GM23338 (cell line): ENCODE results near the gene NDUFAF5. TPM values are rescaled to one million over a fixed set of nuclear protein-coding genes. Genes with fewer than 3 reads are reported as not detected.
A peak's percentile ranks its signal among the peaks of the same experiment; 100 is the strongest.

Experiments
- ATAC-seq: fragments of 200-7000 bp; cut with Tn5 transposase; 3 replicates; pipeline ENCODE4 v1.9.1; 2020
- DNase-seq: peaks from one replicate; pipeline ENCODE4 v3.0.0-alpha.2; 2015; ENCODE audit warnings: low spot score
- H2AFZ ChIP-seq: fragments of 200-600 bp; sonication (generic); 2 replicates; pipeline ENCODE4 v1.8.0; 2016; ENCODE audit warnings: antibody characterized with exemption, mild to moderate bottlenecking, moderate library complexity
- H3F3A ChIP-seq: fragments of 200-600 bp; sonication (generic); replicated peaks from 2 replicates; pipeline ENCODE4 v1.8.0; 2017; ENCODE audit warnings: antibody characterized with exemption, mixed run types, low read depth
- H3K27ac ChIP-seq: fragments of 200-600 bp; sonication (generic); 2 replicates; pipeline ENCODE4 v1.6.1; 2016; ENCODE audit warnings: low read depth
- H3K27me3 ChIP-seq: fragments of 200-600 bp; sonication (generic); 2 replicates; pipeline ENCODE4 v1.8.0; 2016; ENCODE audit warnings: mild to moderate bottlenecking, mixed run types, moderate library complexity; ENCODE audit not compliant: insufficient read depth
- H3K36me3 ChIP-seq: fragments of 200-600 bp; sonication (generic); 2 replicates; pipeline ENCODE4 v1.8.0; 2016; ENCODE audit warnings: mild to moderate bottlenecking; ENCODE audit not compliant: insufficient read depth
- H3K4me1 ChIP-seq: fragments of 200-600 bp; sonication (generic); 2 replicates; pipeline ENCODE4 v1.8.0; 2016; ENCODE audit warnings: mild to moderate bottlenecking, moderate library complexity; ENCODE audit not compliant: insufficient read depth
- H3K4me2 ChIP-seq: fragments of 200-600 bp; sonication (generic); 2 replicates; pipeline ENCODE4 v1.7.1; 2017; ENCODE audit warnings: mixed run types
- H3K4me3 ChIP-seq: fragments of 200-600 bp; sonication (generic); 2 replicates; pipeline ENCODE4 v1.6.1; 2016; ENCODE audit warnings: mixed run types
- H3K79me2 ChIP-seq: fragments of 200-600 bp; sonication (generic); replicated peaks from 2 replicates; pipeline ENCODE4 v1.8.0; 2017; ENCODE audit warnings: mild to moderate bottlenecking; ENCODE audit not compliant: insufficient read depth
- H3K9me2 ChIP-seq: fragments of 200-600 bp; sonication (generic); 2 replicates; pipeline ENCODE4 v1.8.0; 2017; ENCODE audit not compliant: insufficient read depth
- H4K20me1 ChIP-seq: fragments of 200-600 bp; sonication (generic); replicated peaks from 2 replicates; pipeline ENCODE4 v1.8.0; 2017; ENCODE audit warnings: mild to moderate bottlenecking; ENCODE audit not compliant: insufficient read depth
- H3K27ac Mint-ChIP-seq: 2 replicates; pipeline ENCODE4 v1.8.0; 2020; ENCODE audit warnings: inconsistent platforms, mild to moderate bottlenecking, moderate library complexity, mixed read lengths
- H3K27me3 Mint-ChIP-seq: 3 replicates; pipeline ENCODE4 v1.8.0; 2022; ENCODE audit warnings: low read depth, mild to moderate bottlenecking, moderate library complexity, mixed read lengths, inconsistent platforms; ENCODE audit not compliant: insufficient read depth, poor library complexity
- H3K36me3 Mint-ChIP-seq: 3 replicates; pipeline ENCODE4 v1.8.0; 2021; ENCODE audit warnings: low read depth, mild to moderate bottlenecking, inconsistent platforms, moderate library complexity, mixed read lengths
- H3K4me1 Mint-ChIP-seq: 3 replicates; pipeline ENCODE4 v1.8.0; 2020; ENCODE audit warnings: mild to moderate bottlenecking, inconsistent platforms, mixed read lengths
- H3K4me3 Mint-ChIP-seq: 3 replicates; pipeline ENCODE4 v1.8.0; 2021; ENCODE audit warnings: moderate library complexity, mild to moderate bottlenecking, inconsistent platforms, mixed read lengths
- H3K9me3 Mint-ChIP-seq: 3 replicates; pipeline ENCODE4 v1.8.0; 2020; ENCODE audit warnings: moderate library complexity, mild to moderate bottlenecking, inconsistent platforms, mixed read lengths
- CREB1 ChIP-seq: fragments of 250-450 bp; sonication (Bioruptor Pico); IDR thresholded peaks from 2 replicates; pipeline ENCODE4 v1.5.0; 2020; ENCODE audit warnings: low read depth, mild to moderate bottlenecking, moderate library complexity
- CTCF ChIP-seq, 2 experiments: fragments of 200-600 bp in 1 of 2; sonication (generic) in 1 of 2; conservative IDR thresholded peaks; 2 replicates each; pipeline versions ENCODE4 v1.5.1 to v1.6.1; 2016 to 2017; ENCODE audit warnings: antibody characterized with exemption in 2 of 2, low read depth in 2 of 2, mild to moderate bottlenecking in 2 of 2, moderate library complexity in 1 of 2
- ETS1 ChIP-seq: IDR thresholded peaks from 2 replicates; pipeline ENCODE4 v1.6.1; 2016; ENCODE audit warnings: antibody characterized with exemption
- EZH2 ChIP-seq: fragments of 200-600 bp; sonication (generic); IDR thresholded peaks from one replicate; pipeline ENCODE4 v1.8.0; 2017; ENCODE audit warnings: antibody characterized with exemption, mild to moderate bottlenecking, low read depth; ENCODE audit not compliant: unreplicated experiment
- EZH2phosphoT487 ChIP-seq: fragments of 200-600 bp; sonication (generic); IDR thresholded peaks from one replicate; pipeline ENCODE4 v1.8.1; 2018; ENCODE audit warnings: antibody characterized with exemption; ENCODE audit not compliant: unreplicated experiment
- JUNB ChIP-seq: IDR thresholded peaks from one replicate; pipeline ENCODE4 v1.6.1; 2016; ENCODE audit warnings: antibody characterized with exemption; ENCODE audit not compliant: unreplicated experiment
- NANOG ChIP-seq: IDR thresholded peaks from 2 replicates; pipeline ENCODE4 v1.6.1; 2016; ENCODE audit warnings: antibody characterized with exemption, borderline replicate concordance
- POLR2AphosphoS5 ChIP-seq: IDR thresholded peaks from 2 replicates; pipeline ENCODE4 v1.6.1; 2016; ENCODE audit warnings: antibody characterized with exemption, low read depth
- REST ChIP-seq: IDR thresholded peaks from one replicate; pipeline ENCODE4 v1.6.1; 2018; ENCODE audit warnings: antibody characterized with exemption; ENCODE audit not compliant: unreplicated experiment
- STAT1 ChIP-seq: IDR thresholded peaks from one replicate; pipeline ENCODE4 v1.6.1; 2016; ENCODE audit warnings: antibody characterized with exemption; ENCODE audit not compliant: unreplicated experiment
- ZNF114 ChIP-seq: fragments of 250-450 bp; sonication (Bioruptor Pico); IDR thresholded peaks from 2 replicates; pipeline ENCODE4 v1.5.0; 2020; ENCODE audit warnings: mild to moderate bottlenecking, moderate library complexity
- ZNF331 ChIP-seq: fragments of 250-450 bp; sonication (Bioruptor Pico); IDR thresholded peaks from 2 replicates; pipeline ENCODE4 v1.5.0; 2020; ENCODE audit warnings: low read depth, mild to moderate bottlenecking, moderate library complexity
- polyA plus RNA-seq: library from polyadenylated mRNA; unstranded; fragments of >200 nt; fragmentation: Nextera tagmentation; extraction: Ambion mirVana; gene quantifications from 2 replicates; pipeline ENCODE4 v1.2.1, GENCODE V29; 2016
- total RNA-seq: library from RNA; depleted of rRNA; stranded (reverse); fragments of >200 nt; shearing (Covaris generic); gene quantifications from 2 replicates; pipeline ENCODE4 v1.2.3, GENCODE V29; 2014

The NDUFAF5 gene
- total and polyA plus RNA-seq, 2 experiments from 2014 or later: 18.0 to 33.0 TPM

GRCh38 chr20:13856354-13856753 is 71.5 kb downstream of the NDUFAF5 start:
- H3K4me1 Mint-ChIP-seq: no peaks in the 10 kb centered on the region; the same call in 1 of the 3 replicates
- H3K27ac ChIP-seq: no peak overlapping the region
- no peaks in the 10 kb centered on the region for H3F3A ChIP-seq
- no peaks in the 10 kb centered on the region for H3K36me3 ChIP-seq
- no peaks in the 10 kb centered on the region for H3K36me3 Mint-ChIP-seq
- peaks cover 10% of the 10 kb centered on the region; the same call in 1 of the 2 replicates for H3K9me2 ChIP-seq
- H4K20me1 ChIP-seq: no peaks in the 10 kb centered on the region
- no peak overlapping the region for H2AFZ ChIP-seq
- ATAC-seq (peak; percentile 49; the same call in 2 of the 3 replicates), DNase-seq (no peak)
- no peak overlapping the region for H3K4me3 Mint-ChIP-seq
- no peaks in the 10 kb centered on the region for H3K27me3 ChIP-seq
- H3K9me3 Mint-ChIP-seq: no peaks in the 10 kb centered on the region
- no peak overlapping the region for H3K4me3 ChIP-seq
- H3K27ac Mint-ChIP-seq: no peak overlapping the region
- no peak overlapping the region for H3K4me2 ChIP-seq
- H3K27me3 Mint-ChIP-seq: no peaks in the 10 kb centered on the region
- TF ChIP-seq STAT1 (no peak), CTCF (conservative IDR thresholded peaks at IDR 0.05; ENCODE audit: low read depth in 2 of 2) (no peak), CREB1 (CRISPR knock-in tag) (no peak), ZNF114 (CRISPR knock-in tag) (no peak), JUNB (no peak)
- no peaks in the 10 kb centered on the region for H3K4me1 ChIP-seq
- H3K79me2 ChIP-seq: no peaks in the 10 kb centered on the region

GRCh38 chr20:13857304-13857703 is 72.5 kb downstream of the NDUFAF5 start:
- DNase-seq (no peak), ATAC-seq (no peak)
- H3K9me2 ChIP-seq: peaks cover 14% of the 10 kb centered on the region; the same call in 1 of the 2 replicates
- Mint-ChIP-seq H3K27ac (no peak overlapping the region), H3K27me3 (no peaks in the 10 kb centered on the region), H3K4me3 (no peak overlapping the region), H3K4me1 (no peaks in the 10 kb centered on the region; the same call in 1 of the 3 replicates), H3K36me3 (no peaks in the 10 kb centered on the region), H3K9me3 (no peaks in the 10 kb centered on the region)
- H3K4me1 ChIP-seq: no peaks in the 10 kb centered on the region
- no peaks in the 10 kb centered on the region for H3K36me3 ChIP-seq
- H3K27ac ChIP-seq: no peak overlapping the region
- no peaks in the 10 kb centered on the region for H4K20me1 ChIP-seq
- no peak overlapping the region for H3K4me2 ChIP-seq
- no peak overlapping the region for H2AFZ ChIP-seq
- H3K79me2 ChIP-seq: no peaks in the 10 kb centered on the region
- H3K27me3 ChIP-seq: no peaks in the 10 kb centered on the region
- no peaks in the 10 kb centered on the region for H3F3A ChIP-seq
- no peak overlapping the region for H3K4me3 ChIP-seq
- TF ChIP-seq STAT1: no peak
- TF ChIP-seq CTCF (conservative IDR thresholded peaks at IDR 0.05; ENCODE audit: low read depth in 2 of 2): no peak
- TF ChIP-seq POLR2AphosphoS5: no peak
- no peak for TF ChIP-seq ETS1
- TF ChIP-seq EZH2: no peak
- TF ChIP-seq ZNF114 (CRISPR knock-in tag): no peak
- no peak for TF ChIP-seq CREB1 (CRISPR knock-in tag)
- TF ChIP-seq REST: no peak
- TF ChIP-seq NANOG: no peak
- TF ChIP-seq ZNF331: no peak
- TF ChIP-seq EZH2phosphoT487: no peak
